H1 (cell line): ENCODE results near the gene PPFIA4. TPM values are rescaled to one million over a fixed set of nuclear protein-coding genes. Genes with fewer than 3 reads are reported as not detected.

Experiments used
- CTCF ChIA-PET: fragments of 300-600 bp; sonication (Branson Sonifier 250); formaldehyde crosslinking; loops from one replicate; lab custom pipeline; 2021; ENCODE audit not compliant: partially characterized antibody; lab: Charles Lee
- POLR2A ChIA-PET: fragments of 300-600 bp; sonication (Branson Sonifier 250); formaldehyde crosslinking; loops from one replicate; lab custom pipeline; 2021; ENCODE audit warnings: inconsistent platforms; ENCODE audit not compliant: partially characterized antibody; lab: Charles Lee
- DNase-seq, 2 experiments: peaks; one replicate each; pipeline versions ENCODE4 v3.0.0 to v3.0.0-alpha.2; 2010 to 2022; ENCODE audit warnings: low spot score in 2 of 2, low read depth in 1 of 2, mixed read lengths in 1 of 2
- FAIRE-seq: peaks from 2 replicates; lab custom pipeline; 2011; peaks lifted over from hg19 to GRCh38; lab: Jason Lieb, UNC
- H2AFZ ChIP-seq: 2 replicates; pipeline ENCODE4 v1.8.1; 2012; ENCODE audit warnings: low read length, inconsistent platforms
- H2AK5ac ChIP-seq: 2 replicates; pipeline ENCODE4 v1.6.1; 2013; ENCODE audit warnings: low read depth, low read length
- H2BK120ac ChIP-seq: replicated peaks from 2 replicates; pipeline ENCODE3; 2013; ENCODE audit warnings: low read depth, low read length, inconsistent platforms
- H2BK12ac ChIP-seq: 2 replicates; pipeline ENCODE4 v1.6.1; 2013; ENCODE audit warnings: low read depth, low read length
- H2BK15ac ChIP-seq: 2 replicates; pipeline ENCODE4 v1.6.1; 2013; ENCODE audit warnings: low read length
- H2BK20ac ChIP-seq: 2 replicates; pipeline ENCODE4 v1.6.1; 2013; ENCODE audit warnings: low read length
- H2BK5ac ChIP-seq: 2 replicates; pipeline ENCODE4 v1.6.1; 2013; ENCODE audit warnings: low read depth, low read length
- H3K14ac ChIP-seq: 2 replicates; pipeline ENCODE4 v1.6.1; 2013; ENCODE audit warnings: inconsistent platforms; ENCODE audit not compliant: insufficient read length
- H3K18ac ChIP-seq: 2 replicates; pipeline ENCODE4 v1.6.1; 2013; ENCODE audit warnings: low read length; ENCODE audit errors: extremely low read depth
- H3K23ac ChIP-seq: 2 replicates; pipeline ENCODE4 v1.6.1; 2013; ENCODE audit warnings: inconsistent platforms; ENCODE audit not compliant: insufficient read length
- H3K23me2 ChIP-seq: 2 replicates; pipeline ENCODE4 v1.6.1; 2013; ENCODE audit warnings: low read depth, low read length
- H3K27ac ChIP-seq: 2 replicates; pipeline ENCODE4 v1.6.1; 2011; ENCODE audit warnings: low read depth, low read length, inconsistent platforms
- H3K27me3 ChIP-seq, 4 experiments: replicated peaks in 1 of 4; 1 replicate in 1 of 4; 2 replicates in 3 of 4; pipeline versions ENCODE4 v1.6.1 to v1.8.1; 2011 to 2013; ENCODE audit warnings: low read length in 3 of 4, mild to moderate bottlenecking in 3 of 4, inconsistent platforms in 2 of 4, mixed read lengths in 2 of 4, moderate library complexity in 1 of 4; ENCODE audit not compliant: control insufficient read depth in 3 of 4, insufficient read depth in 3 of 4; ENCODE audit errors: extremely low read depth in 1 of 4
- H3K36me3 ChIP-seq, 4 experiments: 2 replicates each; pipeline versions ENCODE4 v1.6.1 to v1.8.1; 2011 to 2013; ENCODE audit warnings: mild to moderate bottlenecking in 4 of 4, low read length in 3 of 4, moderate library complexity in 2 of 4, control low read depth in 1 of 4, inconsistent platforms in 1 of 4; ENCODE audit not compliant: insufficient read depth in 4 of 4, control insufficient read depth in 2 of 4
- H3K4ac ChIP-seq: replicated peaks from 2 replicates; pipeline ENCODE3; 2013; ENCODE audit warnings: low read length, low read depth, mixed read lengths, inconsistent platforms; ENCODE audit not compliant: insufficient read length
- H3K4me1 ChIP-seq, 4 experiments: replicated peaks in 1 of 4; 1 replicate in 1 of 4; 2 replicates in 3 of 4; pipeline versions ENCODE4 v1.6.1 to v1.8.1; 2011 to 2013; ENCODE audit warnings: low read length in 3 of 4, inconsistent platforms in 2 of 4, mixed read lengths in 1 of 4; ENCODE audit not compliant: insufficient read depth in 4 of 4, control insufficient read depth in 3 of 4
- H3K4me2 ChIP-seq, 2 experiments: 2 replicates each; pipeline versions ENCODE4 v1.6.1 to v1.8.1; 2011 to 2013; ENCODE audit warnings: low read depth in 2 of 2, low read length in 2 of 2, control low read depth in 1 of 2, inconsistent platforms in 1 of 2, mild to moderate bottlenecking in 1 of 2; ENCODE audit not compliant: insufficient read depth in 1 of 2
- H3K4me3 ChIP-seq, 4 experiments: fragments of 200-600, 300-600 bp in 1 of 4; sonication (generic), shearing (Covaris generic), sonication (Bioruptor Twin) in 1 of 4; 2 replicates each; pipeline versions ENCODE4 v1.5.1 to v1.8.1; 2011 to 2016; ENCODE audit warnings: low read length in 4 of 4, low read depth in 3 of 4, control low read depth in 2 of 4, inconsistent platforms in 2 of 4, mild to moderate bottlenecking in 2 of 4, mixed read lengths in 1 of 4, moderate library complexity in 1 of 4; ENCODE audit not compliant: insufficient read depth in 2 of 4; ENCODE audit errors: extremely low read depth in 1 of 4
- H3K56ac ChIP-seq: replicated peaks from 2 replicates; pipeline ENCODE3; 2013; ENCODE audit warnings: low read depth, mild to moderate bottlenecking, mixed read lengths, low read length, inconsistent platforms; ENCODE audit not compliant: insufficient read length
- H3K79me1 ChIP-seq: 2 replicates; pipeline ENCODE4 v1.6.1; 2013; ENCODE audit warnings: low read depth, low read length, control low read depth
- H3K79me2 ChIP-seq, 2 experiments: 2 replicates each; pipeline versions ENCODE4 v1.6.1 to v1.8.1; 2012 to 2013; ENCODE audit warnings: low read length in 2 of 2, mild to moderate bottlenecking in 2 of 2, inconsistent platforms in 1 of 2; ENCODE audit not compliant: insufficient read depth in 2 of 2, control insufficient read depth in 1 of 2
- H3K9ac ChIP-seq, 4 experiments: replicated peaks in 1 of 4; 1 replicate in 1 of 4; 2 replicates in 3 of 4; pipeline versions ENCODE4 v1.6.1 to v1.8.1; 2011 to 2013; ENCODE audit warnings: low read depth in 3 of 4, low read length in 3 of 4, control low read depth in 2 of 4, mild to moderate bottlenecking in 2 of 4, moderate library complexity in 2 of 4, inconsistent platforms in 1 of 4; ENCODE audit errors: extremely low read depth in 1 of 4
- H3K9me3 ChIP-seq, 2 experiments: 2 replicates each; pipeline versions ENCODE4 v1.6.1 to v1.8.1; 2012 to 2013; ENCODE audit warnings: mild to moderate bottlenecking in 2 of 2, moderate library complexity in 2 of 2, control low read depth in 1 of 2, inconsistent platforms in 1 of 2, low read depth in 1 of 2, low read length in 1 of 2, mixed read lengths in 1 of 2; ENCODE audit not compliant: insufficient read depth in 2 of 2
- H4K20me1 ChIP-seq, 2 experiments: replicated peaks in 1 of 2; 2 replicates each; pipeline versions ENCODE3 to v1.8.1; 2011 to 2013; ENCODE audit warnings: inconsistent platforms in 2 of 2, low read length in 2 of 2, mild to moderate bottlenecking in 1 of 2; ENCODE audit not compliant: insufficient read depth in 2 of 2, control insufficient read depth in 1 of 2
- H4K5ac ChIP-seq: 2 replicates; pipeline ENCODE4 v1.6.1; 2013; ENCODE audit warnings: low read length, low read depth, mixed read lengths, inconsistent platforms; ENCODE audit not compliant: insufficient read length
- H4K8ac ChIP-seq: 2 replicates; pipeline ENCODE4 v1.8.0; 2013; ENCODE audit warnings: mild to moderate bottlenecking, moderate library complexity, low read length, inconsistent platforms; ENCODE audit not compliant: insufficient read depth; ENCODE audit errors: extremely low read depth
- H4K91ac ChIP-seq: replicated peaks from 2 replicates; pipeline ENCODE3; 2013; ENCODE audit warnings: low read length, mixed read lengths, inconsistent platforms; ENCODE audit not compliant: insufficient read length
- ASH2L ChIP-seq: fragments of 200-600, 300-600 bp; sonication (generic); IDR thresholded peaks from one replicate; pipeline ENCODE4 v1.7.1; 2017; ENCODE audit warnings: low read length
- ATF3 ChIP-seq: IDR thresholded peaks from 2 replicates; pipeline ENCODE4 v1.6.1; 2011; ENCODE audit warnings: low read depth, mild to moderate bottlenecking, low read length; ENCODE audit not compliant: insufficient read depth
- CBX8 ChIP-seq: fragments of 300-800, 300-1000 bp; sonication (generic); IDR thresholded peaks from 2 replicates; pipeline ENCODE4 v1.7.1; 2016; ENCODE audit warnings: low read depth, low read length, borderline replicate concordance
- HDAC6 ChIP-seq: IDR thresholded peaks from one replicate; pipeline ENCODE4 v1.7.1; 2012; ENCODE audit warnings: low read depth, mild to moderate bottlenecking, inconsistent platforms, low read length, moderate library complexity
- JUND ChIP-seq: IDR thresholded peaks from 2 replicates; pipeline ENCODE4 v1.6.1; 2011; ENCODE audit warnings: mild to moderate bottlenecking, improper control_type of control experiment, low read length
- KDM1A ChIP-seq: fragments of 200-600, 300-600 bp; sonication (generic); IDR thresholded peaks from 2 replicates; pipeline ENCODE4 v1.7.1; 2016; ENCODE audit warnings: mild to moderate bottlenecking, low read length, borderline replicate concordance
- MAFK ChIP-seq: IDR thresholded peaks from 2 replicates; pipeline ENCODE4 v1.6.1; 2012; ENCODE audit warnings: low read depth, mild to moderate bottlenecking, improper control_type of control experiment, low read length
- PHF8 ChIP-seq: fragments of 200-600 bp; sonication (generic); conservative IDR thresholded peaks from 2 replicates; pipeline ENCODE4 v1.7.1; 2012; ENCODE audit warnings: low read depth, mild to moderate bottlenecking, inconsistent platforms, low read length, moderate library complexity
- RAD21 ChIP-seq, 2 experiments: IDR thresholded peaks in 1 of 2; conservative IDR thresholded peaks in 1 of 2; 2 replicates each; pipeline ENCODE4 v1.6.1; 2011; ENCODE audit warnings: low read depth in 2 of 2, low read length in 2 of 2, improper control_type of control experiment in 1 of 2, inconsistent platforms in 1 of 2, mild to moderate bottlenecking in 1 of 2, moderate library complexity in 1 of 2
- RNF2 ChIP-seq: fragments of 200-900, 300-1000 bp; sonication (generic); IDR thresholded peaks from 2 replicates; pipeline ENCODE4 v1.7.1; 2016; ENCODE audit warnings: borderline replicate concordance, low read depth, mild to moderate bottlenecking, antibody characterized with exemption, low read length; ENCODE audit not compliant: poor library complexity, severe bottlenecking; ENCODE audit errors: missing control alignments
- SP2 ChIP-seq: IDR thresholded peaks from 2 replicates; pipeline ENCODE4 v1.6.1; 2012; ENCODE audit warnings: mild to moderate bottlenecking, low read length, inconsistent platforms
- SRF ChIP-seq: IDR thresholded peaks from 2 replicates; pipeline ENCODE4 v1.6.1; 2011; ENCODE audit warnings: mild to moderate bottlenecking, low read depth, low read length, moderate library complexity
- SUZ12 ChIP-seq: fragments of 200-600 bp; sonication (generic); IDR thresholded peaks from 2 replicates; pipeline ENCODE4 v1.6.1; 2012; ENCODE audit warnings: mild to moderate bottlenecking, inconsistent platforms, low read length, moderate library complexity, mixed read lengths
- TCF12 ChIP-seq: IDR thresholded peaks from 2 replicates; pipeline ENCODE4 v1.6.1; 2011; ENCODE audit warnings: low read depth, mild to moderate bottlenecking, low read length
- polyA plus RNA-seq, 7 experiments: library from polyadenylated mRNA; depleted of rRNA in 3 of 7; stranded (reverse) in 5 of 7; unstranded in 2 of 7; fragments of >200 nt in 5 of 7; fragments of 200-250 nt in 2 of 7; gene quantifications; 1 replicate in 5 of 7; 2 replicates in 1 of 7; 4 replicates in 1 of 7; pipeline versions ENCODE4 v1.2.1 to v1.2.3, GENCODE V29; 2011 to 2013; ENCODE audit warnings: missing spikeins in 2 of 7, mixed read lengths in 2 of 7
- total RNA-seq: library from RNA; stranded (reverse); fragmentation: NEBNext Ultra II Directional; extraction: Animal tissue kit (Norgen Biotek cat#: 25700); gene quantifications from 2 replicates; pipeline ENCODE4 v1.2.1, GENCODE V29; 2021

The PPFIA4 gene
- total and polyA plus RNA-seq, 2 of the 8 experiments (the other 6 are each of a cell fraction or from before 2014, with no cell fraction given): 9.0 to 9.9 TPM

GRCh38 chr1:203074610-203075009 lies 48.3 kb downstream of the PPFIA4 start:
- Histone ChIP-seq H3K23ac (no peak overlapping the region), H4K8ac (no peak overlapping the region; the same call in 1 of the 2 replicates), H3K4me2 (peak overlapping the region in 1 of 2 experiments; percentile 75; a peak in 1 of 4 replicates), H3K14ac (no peak overlapping the region), H2BK5ac (no peak overlapping the region), H3K23me2 (peaks cover 6% of the 10 kb centered on the region; the same call in 1 of the 2 replicates), H4K5ac (no peak overlapping the region), H3K4me3 (no peak overlapping the region), H3K4ac (no peak overlapping the region), H3K27me3 (peaks cover 3 to 32% (median 31%) of the 10 kb centered on the region in 4 experiments), H2AK5ac (no peak overlapping the region), H3K79me1 (no peaks in the 10 kb centered on the region; the same call in 1 of the 2 replicates), H3K79me2 (no peaks in the 10 kb centered on the region), H2BK15ac (no peak overlapping the region), H3K9me3 (no peaks in the 10 kb centered on the region), H3K56ac (no peak overlapping the region), H2BK120ac (no peak overlapping the region), H2AFZ (no peak overlapping the region), H3K18ac (no peak overlapping the region), H4K91ac (no peak overlapping the region), H3K4me1 (peaks cover 0 to 10% (median 5%) of the 10 kb centered on the region in 4 experiments; a peak in 5 of 7 replicates), H3K36me3 (no peaks in the 10 kb centered on the region), H3K27ac (no peak overlapping the region), H3K9ac (no peak overlapping the region), H4K20me1 (peaks cover 0 to 5% of the 10 kb centered on the region in 2 experiments), H2BK20ac (no peak overlapping the region), H2BK12ac (no peak overlapping the region)
- ChIA-PET POLR2A (no interaction called here), CTCF (interaction anchor here (1.0 to 38.2 kb wide), 3 partner anchors 10 to 123 kb away, joined by 3 to 1089 read pairs (median 143); partner anchors contain the start of genes MYOG and PPFIA4)
- DNase-seq: no peak
- FAIRE-seq: no peak
- TF ChIP-seq KDM1A (no peak), TCF12 (no peak), JUND (no peak), SUZ12 (no peak), MAFK (no peak), HDAC6 (no peak), RAD21 (IDR thresholded peaks at IDR 0.05 in 1 of 2, conservative IDR thresholded peaks at IDR 0.05 in 1 of 2; ENCODE audit: low read depth in 2 of 2, low read length in 2 of 2) (no peak), CBX8 (no peak), ASH2L (no peak), RNF2 (no peak), ATF3 (no peak), SP2 (no peak), PHF8 (no peak), SRF (no peak)
